Activated T-cell treated with anti-CD3 and anti-CD28 coated beads, Interleukin-2, amount 50 U/mL, for 48 hours (primary cell): ENCODE data around the gene ESPN.

ENCODE experiments used
- DNase-seq, 2 experiments: peaks; one replicate each; pipeline ENCODE4 v3.0.0-alpha.2; 2020

ESPN gene

DNA sequence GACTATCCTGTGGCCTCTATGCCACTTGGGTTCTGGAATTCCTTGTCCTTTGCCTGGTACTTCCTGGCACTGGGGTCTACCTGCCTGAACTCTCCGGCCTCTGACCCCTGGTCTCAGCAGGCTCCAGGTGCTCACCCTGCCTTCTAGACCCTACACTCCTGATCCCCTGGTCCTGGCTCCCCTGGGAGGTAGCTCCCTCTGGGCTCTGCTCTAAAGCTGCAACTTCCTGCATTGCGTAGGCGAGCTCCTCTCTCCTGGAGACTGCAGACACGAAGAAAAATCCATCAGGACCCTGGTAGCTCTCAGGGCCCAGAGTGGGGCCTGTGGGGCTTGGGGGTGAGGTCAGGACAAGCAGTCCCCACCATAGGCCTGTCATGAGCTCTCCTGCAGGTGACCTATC lies 74.7 kb downstream of the ESPN start:
- DNase-seq, result no peak

DNA sequence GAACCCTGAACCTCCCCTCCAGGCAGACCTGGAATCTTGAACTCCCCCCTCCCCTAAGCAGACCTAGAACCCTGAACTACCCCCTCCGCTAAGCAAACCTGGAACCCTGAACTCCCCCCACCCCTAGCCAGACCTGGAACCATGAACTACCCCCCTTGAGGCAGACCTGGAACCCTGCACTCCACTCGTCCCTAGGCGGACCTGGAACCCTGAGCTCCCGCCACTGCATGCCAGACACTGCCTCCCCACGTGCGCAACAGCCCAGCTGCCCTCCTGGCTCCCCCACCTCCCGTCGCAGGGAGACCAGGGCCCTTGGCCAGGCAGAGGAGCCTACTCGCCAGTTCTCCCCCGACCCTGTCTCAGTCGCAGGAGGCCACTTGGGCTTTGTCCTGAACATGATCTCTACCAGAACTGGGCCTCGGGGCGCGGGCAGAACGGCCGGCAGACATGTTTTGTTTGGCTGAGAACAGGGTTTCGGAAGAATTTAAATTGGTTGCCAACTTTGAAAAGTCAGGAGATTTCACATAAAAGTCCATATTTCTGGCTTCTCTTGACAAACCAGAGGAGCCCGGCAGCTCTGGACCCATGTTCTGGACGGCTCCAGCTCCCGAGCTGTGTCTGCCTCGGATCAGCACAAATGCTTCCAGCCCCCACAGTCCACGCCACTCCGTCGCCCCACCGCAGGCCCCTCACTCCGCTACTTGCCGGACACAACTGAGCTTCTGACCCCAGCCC lies 76.1 kb downstream of the ESPN start:
- DNase-seq, result no peak

DNA sequence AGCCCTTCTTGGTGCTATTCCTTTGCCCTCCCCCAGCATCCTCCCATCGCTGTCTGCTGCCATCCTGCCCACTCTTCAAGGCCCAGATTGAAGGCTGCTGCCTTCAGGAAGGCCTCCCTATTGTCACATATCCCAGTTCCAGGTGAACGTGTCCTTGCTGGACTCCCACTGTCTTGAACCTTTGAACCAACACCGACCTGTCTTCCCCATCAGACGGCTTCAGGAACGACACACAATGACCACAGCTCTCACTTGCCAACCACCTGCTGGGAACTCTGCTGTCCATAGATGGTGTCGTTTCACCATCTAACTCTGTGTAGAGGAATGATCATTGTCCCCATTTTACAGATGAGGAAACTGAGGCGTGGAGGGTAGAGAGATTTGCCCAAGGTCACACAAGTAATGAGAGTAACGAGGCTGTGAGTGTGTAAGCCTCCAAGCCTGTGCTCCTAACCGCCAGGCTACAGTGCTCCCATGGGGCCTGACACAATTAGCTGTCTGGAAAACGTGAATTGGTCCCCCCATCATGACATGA lies 76.8 kb downstream of the ESPN start:
- no peak for DNase-seq

DNA sequence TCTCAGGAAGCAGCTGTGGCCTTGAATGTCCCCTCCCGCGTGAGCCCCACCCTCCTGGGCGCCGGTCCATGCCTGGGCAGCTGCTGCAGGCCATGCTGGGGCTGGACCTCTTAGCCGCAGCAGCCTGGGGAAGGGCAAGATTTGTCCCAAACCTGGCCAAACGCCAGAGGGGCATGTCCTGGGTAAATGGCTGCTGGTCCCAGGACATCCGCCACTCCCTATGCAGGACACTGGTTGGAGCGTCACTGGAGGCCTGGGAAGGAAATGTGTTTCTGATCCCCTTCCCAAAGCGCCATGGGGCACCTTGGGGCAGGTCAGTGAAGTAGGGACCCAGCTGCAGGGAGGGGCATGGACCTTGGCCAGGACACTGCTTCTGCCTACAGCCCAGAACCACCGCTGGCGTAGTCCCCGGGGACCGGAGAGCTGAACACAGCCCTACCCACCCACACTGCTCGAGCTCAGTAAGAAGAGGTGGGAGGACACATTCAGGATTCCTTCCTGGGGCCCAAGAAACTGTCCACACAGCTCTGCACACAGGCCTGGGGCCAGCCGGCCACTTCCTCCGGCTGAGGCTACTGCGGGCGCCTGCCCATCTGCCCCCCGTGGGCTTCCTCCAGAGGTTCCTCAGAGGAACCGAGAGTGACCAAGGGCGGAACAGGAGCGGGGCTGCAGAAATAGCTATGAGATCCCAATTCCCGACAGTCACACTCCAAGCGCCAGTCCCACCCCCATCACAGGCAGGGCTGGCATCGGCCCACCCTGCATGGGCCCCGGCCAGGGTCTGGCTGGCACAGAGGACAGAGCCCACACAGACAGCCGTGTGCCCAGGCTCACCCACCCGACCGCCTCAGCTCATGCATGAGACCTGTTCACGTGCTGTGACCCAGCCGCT lies 77.7 kb downstream of the ESPN start:
- DNase-seq, result no peak

DNA sequence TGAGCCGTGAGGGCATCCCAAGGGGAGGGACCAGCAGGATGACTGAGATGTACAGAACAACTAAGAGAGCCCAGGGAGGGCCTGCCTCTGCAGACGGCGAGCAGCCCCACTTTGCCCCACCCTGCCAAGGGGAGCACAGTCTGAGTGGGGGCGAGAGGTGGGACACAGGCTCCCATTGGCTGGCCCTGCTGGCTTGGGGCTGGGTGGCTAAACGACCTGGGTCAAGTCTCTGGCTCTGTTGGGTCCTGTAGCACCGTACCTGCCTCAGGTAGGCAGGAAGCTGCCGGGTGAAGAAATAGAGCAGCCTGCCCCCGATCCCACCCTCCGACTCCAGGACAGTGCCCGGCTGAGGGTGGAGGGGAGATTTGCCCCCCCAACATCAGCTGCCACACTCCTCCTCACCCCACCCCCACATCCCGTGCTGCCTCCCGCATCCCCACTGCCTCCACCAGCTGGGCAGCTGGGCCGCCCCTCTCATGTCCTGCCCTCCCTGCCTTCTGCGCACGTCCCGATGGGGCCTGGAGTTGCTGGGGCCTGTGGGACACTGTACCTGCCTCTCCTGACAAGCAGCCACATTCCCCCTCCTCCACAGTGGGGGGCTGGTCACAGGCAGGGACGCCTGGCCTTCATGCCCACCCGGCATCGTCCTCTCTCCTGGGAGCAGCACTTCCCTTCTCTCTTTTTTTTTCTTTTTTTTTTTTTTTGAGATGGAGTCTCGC lies 79.5 kb downstream of the ESPN start:
- DNase-seq, result no peak

DNA sequence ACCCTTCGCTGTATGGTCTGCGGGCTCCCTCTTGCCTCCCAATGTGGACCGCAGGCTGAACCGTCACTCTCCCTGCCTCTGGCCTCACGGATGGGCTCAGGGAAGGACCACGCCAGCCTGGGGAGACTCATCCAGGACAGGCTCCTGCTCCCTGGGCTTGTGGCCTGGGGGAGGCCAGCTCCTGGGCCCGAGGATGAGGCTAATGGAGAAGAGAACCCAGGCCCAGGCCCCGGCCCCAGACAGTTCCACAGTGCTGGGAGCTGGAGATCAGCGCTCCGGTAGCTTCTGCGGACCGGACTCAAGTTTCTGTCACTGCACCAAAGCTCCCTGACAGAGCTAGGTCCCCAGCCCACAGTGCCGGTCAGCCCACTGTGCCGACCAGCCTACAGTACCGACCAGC lies 80.3 kb downstream of the ESPN start:
- DNase-seq, result no peak

DNA sequence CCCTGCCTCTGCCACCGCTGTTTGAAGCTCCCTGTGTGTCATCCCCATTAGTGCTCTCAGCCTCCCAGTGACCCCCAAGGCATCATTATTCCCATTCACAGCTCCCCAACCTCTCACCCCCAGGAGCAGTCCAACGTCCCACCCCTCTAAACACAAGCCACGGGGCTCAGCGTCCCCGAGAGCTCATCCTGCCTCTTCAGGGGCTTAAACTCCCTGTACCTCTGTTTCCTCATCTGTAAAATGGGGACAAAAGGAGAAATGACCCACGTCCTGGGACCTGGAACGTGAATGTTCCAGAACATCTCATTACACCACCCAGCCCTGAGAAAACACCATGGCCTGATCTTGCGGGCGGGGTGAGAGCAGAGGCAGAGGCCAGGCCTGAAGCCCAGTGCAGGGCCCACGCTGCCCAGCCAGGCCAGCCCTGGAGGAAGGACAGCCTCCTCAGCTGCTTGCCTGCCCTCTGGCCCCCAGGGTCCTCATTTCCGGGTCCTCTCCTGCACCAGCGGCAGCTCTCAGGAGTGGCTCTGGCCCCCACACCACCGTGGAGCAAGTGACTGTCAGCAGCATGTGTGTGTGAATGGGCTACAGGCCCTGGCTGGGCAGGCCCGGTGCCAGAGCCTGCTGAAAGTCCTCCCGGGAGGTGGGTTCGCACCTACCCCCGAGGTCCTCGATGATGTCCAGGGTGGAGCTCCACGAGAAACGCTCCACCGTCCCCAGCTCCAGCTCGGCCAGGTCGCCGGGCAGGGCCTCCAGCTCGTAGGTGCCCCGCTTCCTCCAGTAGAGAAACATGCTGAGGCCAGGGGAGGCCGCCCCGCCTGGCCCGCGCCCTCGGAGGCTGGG lies 81.0 kb downstream of the ESPN start:
- no peak for DNase-seq

DNA sequence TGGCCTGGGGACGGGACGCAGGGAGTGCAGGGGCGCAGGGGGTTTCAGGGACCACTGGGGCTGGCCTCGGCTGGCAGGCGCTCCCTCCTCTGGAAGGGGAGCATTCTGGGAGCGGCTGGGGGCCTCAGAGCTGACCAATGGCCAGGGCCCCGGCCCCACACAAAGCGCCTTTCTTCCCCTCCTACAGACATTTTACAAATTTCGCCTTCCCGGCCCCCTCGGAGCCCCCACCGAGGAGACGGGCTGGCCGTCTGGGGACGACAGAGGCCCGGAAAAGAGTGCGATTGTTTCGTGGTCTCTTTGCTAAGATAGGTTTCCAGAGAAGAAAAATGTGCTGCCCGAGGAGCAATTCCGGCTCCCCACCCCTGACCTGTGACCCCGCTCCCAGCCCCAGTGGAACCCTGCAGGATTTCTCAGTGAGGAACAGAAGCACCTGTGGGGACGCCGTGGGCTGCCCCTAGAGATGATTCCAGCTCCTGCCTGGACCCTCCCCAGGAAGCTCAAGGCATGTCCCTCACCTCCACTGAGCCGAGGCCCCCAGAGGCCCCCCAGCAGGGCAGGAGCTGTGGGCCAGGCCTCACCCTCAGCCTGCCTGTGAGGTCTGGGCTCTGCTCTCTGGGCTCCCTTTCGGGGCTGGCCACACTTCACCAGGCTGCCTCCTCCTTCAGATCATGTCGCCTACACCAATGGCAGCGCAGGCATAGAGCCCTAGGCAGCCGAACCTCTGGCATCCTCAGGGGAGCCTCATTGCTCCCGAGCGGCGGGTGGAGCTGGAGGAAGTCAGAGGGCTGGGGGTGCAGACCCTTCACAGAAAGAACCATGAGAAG lies 81.8 kb downstream of the ESPN start:
- no peak for DNase-seq

DNA sequence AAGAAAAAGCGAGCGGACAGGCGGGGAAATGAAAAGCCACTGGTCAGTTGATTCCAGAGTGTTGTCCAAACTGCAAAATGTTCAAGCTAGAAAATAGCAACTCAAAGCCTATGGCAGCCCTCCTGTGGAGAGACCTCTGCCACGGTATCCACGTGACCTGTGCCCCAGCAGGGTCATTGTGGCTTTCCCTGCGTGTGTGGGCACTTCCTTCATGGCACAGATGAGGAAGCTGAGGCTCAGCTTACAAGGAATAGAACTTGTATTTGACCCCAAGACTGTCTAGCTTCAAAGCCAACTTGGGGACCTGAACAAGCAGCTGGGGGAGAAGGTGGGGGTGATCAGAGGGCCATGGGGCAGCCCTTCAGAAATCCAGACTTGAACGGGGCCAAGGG lies 82.5 kb downstream of the ESPN start:
- no peak for DNase-seq

DNA sequence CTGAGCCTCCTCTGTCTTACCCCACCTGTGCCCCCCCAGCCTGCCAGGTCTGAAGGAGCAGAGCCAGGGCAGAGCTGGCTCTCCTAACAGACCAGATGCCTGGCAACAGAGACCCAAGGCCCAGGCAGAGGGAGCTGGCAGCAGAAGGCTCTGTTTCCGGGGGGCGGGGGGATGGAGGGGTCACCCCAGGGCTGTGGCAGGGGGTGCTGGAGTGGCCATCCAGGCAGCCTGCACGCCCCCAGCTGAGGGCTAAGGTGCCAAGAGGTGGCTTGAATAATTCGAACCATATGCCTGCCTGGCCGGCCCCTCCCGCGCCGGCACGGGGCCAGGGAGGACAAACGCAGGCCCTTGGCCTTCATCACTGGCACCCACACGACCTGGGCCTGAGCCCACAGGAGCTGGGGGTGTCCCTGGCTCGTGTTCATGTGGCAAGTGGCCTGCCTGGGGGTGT lies 82.9 kb downstream of the ESPN start:
- no peak for DNase-seq

DNA sequence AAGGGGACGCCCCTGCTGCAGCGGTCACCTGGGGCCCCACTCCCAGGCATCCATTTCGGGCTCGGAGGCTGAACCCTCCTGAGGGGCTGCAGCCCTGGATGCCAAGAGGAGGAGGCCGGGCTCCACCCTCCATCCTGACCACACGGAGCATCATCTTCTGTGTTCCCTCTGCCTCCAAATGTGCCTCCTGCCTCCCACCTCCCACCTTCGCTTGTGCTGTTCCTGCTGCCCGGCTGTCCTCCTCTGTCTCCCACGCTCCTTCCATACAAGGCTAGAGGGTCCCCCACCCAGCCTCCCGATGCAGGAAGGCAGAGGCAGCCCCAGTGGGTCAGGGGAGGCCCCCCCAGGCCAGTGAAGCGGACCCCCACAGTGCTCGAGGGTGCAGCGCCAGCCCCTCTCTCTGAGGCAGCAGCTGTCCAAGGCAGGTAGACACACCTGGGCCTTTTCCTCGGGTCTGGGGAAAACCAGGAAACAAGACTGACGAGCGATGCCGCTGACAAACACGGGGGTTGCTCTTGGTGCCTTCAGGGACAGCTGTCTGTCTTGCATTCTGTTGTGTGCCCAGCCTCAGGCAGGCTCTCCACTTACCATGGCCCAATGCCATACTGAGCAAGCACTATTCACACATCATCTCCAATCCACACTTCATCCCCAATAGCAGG lies 83.7 kb downstream of the ESPN start:
- no peak for DNase-seq

DNA sequence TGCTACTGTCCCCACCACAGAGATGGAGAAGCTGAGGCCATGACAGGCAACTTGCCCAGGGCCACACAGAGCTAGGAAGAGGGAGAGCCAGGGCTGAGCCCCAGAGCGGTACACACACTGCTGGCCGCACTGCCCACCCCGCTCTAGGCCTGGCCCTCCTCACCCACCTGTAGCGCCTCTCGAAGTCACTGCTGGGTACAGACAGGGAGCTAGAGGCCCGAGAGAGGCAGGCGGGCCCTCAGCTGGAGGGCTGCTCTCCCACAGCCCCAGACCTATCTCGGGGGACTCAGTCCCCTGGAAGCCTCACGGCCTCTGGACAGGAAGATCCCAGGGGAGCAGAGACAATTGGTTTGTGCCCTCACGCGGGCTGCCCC lies 84.2 kb downstream of the ESPN start:
- DNase-seq, result no peak

DNA sequence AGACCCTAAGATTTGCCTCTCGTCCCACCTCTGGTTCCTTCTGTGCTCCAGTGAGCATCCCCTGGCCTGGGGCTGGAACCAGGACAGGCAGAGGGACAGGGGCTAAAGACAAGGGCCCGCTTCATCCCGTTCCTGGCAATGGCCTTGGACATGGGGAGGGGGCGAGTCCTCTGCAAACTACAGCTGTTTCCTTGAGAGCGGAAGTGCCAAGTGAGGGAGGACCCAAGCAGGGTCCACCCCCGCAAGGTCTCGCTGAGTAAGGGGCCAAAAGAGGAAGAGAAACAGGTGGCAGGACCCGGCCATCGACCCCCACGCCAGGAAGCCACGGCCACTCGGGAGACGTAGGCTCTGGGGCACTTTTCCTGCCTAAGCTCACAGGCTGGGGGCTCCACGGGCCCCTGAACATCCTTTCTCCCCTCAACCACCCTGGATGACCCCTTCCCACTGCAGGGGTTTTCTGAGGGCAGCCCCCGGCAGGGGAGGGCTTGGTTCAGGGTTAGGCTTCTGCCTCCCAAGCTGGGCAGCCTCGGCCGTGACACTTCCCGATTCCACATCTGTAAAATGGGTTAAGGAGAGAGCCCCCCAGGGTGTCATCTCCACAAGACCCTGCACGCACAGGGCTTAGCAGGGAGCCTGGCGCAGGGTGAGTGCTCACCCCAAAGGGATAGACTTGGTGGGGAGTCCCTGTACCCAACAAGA lies 84.8 kb downstream of the ESPN start:
- no peak for DNase-seq

DNA sequence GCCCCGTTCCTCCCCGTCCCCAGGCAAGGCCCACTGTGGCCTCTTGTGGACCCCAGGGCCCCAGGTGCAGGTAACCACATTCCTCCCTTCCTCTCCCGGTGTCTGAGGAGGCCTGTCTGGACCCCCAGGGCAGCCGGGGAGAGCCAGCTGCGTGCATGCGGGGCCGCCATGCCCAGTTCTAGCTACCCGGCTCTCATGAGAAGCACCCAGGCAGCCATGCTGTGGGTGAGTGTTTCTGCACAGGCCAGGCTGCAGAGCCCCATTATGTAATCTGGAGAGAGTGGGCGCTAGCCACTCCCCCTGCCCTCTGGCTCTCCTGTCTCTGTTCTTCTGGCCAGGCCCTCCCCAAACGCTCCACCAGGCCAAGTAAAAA lies 85.3 kb downstream of the ESPN start:
- no peak for DNase-seq

DNA sequence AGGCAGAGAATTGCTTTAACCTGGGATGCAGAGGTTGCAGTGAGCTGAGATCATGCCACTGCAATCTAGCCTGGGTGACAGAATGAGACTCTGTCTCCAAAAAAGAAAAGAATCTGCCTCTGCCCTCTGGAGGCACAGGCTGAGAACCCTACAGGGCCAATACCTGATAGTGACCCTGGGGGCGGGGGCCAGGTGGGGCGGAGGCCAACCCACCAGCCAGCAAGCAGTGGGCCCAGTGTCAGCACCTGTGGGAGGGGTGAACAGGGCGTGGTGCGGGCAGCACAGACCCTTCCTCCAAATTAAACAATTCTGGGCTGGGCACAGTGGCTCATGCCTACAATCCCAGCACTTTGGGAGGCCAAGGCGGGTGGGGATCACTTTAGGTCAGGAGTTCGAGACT lies 85.9 kb downstream of the ESPN start:
- DNase-seq, result no peak
